ENCODE results near the gene CASKIN1.
"Not testable (repeated sequence)": the region's sequence is repeated elsewhere in the genome, so short reads cannot be mapped to it uniquely, and the experiment has no call there.

CASKIN1 gene

DNA sequence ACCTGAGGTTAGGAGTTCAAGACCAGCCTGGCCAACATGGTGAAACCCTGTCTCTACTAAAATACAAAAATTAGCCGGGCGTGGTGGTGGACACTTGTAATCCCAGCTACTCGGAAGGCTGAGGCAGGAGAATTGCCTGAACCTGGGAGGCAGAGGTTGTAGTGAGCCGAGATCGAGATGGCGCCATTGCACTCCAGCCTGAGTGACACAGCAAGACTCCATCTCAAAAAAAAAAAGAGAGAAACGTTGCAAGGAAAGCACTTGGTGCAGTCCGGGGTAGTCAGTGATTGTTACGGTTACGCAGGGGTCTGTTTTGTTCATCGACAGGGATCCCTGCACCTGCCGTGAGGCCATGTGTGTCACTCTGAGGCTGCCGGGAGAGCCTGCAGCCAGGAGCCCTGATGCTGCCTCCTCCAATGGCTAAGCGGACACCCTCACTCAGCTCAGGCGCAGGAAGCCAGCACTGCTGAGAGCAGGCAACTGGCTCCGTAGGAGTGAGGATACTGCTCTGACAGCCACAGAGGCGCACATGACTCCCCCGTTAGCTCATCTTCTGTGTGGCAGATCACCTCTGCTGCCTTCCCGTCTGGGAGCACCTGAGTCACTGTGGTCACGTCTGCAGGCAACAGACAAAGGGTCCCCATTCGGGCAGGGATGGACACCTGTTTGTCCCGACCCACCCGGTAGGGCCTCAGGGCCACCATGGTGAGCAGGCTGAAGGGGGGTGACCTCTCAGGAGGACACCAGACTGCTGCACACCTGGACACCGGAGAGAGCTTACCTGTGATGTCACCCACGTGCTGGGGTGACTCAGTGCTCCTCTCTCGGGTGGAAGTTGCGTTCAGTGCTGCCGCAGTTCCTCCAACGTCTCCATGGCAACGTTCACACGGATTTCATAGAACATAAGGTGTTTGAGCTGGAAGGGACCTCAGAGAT, 53.2 kb downstream of the CASKIN1 start:
- H3K27me3 ChIP-seq (ENCODE audit: insufficient read depth, low read length, poor library complexity, severe bottlenecking): no peaks in the 10 kb centered on the region
- H3K9me3 ChIP-seq (ENCODE audit: insufficient read depth, low read depth, low read length): no peaks in the 10 kb centered on the region
- no peaks in the 10 kb centered on the region for H3K36me3 ChIP-seq (ENCODE audit: insufficient read depth, low read length)
- TF ChIP-seq, protein P1, sequence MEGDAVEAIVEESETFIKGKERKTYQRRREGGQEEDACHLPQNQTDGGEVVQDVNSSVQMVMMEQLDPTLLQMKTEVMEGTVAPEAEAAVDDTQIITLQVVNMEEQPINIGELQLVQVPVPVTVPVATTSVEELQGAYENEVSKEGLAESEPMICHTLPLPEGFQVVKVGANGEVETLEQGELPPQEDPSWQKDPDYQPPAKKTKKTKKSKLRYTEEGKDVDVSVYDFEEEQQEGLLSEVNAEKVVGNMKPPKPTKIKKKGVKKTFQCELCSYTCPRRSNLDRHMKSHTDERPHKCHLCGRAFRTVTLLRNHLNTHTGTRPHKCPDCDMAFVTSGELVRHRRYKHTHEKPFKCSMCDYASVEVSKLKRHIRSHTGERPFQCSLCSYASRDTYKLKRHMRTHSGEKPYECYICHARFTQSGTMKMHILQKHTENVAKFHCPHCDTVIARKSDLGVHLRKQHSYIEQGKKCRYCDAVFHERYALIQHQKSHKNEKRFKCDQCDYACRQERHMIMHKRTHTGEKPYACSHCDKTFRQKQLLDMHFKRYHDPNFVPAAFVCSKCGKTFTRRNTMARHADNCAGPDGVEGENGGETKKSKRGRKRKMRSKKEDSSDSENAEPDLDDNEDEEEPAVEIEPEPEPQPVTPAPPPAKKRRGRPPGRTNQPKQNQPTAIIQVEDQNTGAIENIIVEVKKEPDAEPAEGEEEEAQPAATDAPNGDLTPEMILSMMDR (conservative IDR thresholded peaks at IDR 0.05; ENCODE audit: low read length): no peak
- TF ChIP-seq EZH2phosphoT487 (IDR thresholded peaks at IDR 0.05; ENCODE audit: borderline replicate concordance): no peak
- H3K4me2 ChIP-seq (ENCODE audit: low read depth, low read length, poor library complexity, severe bottlenecking): no peak overlapping the region
- H4K20me1 ChIP-seq (ENCODE audit: insufficient read depth, low read length, poor library complexity, severe bottlenecking): no peaks in the 10 kb centered on the region
- H3K9me2 ChIP-seq (replicated peaks; ENCODE audit: low read depth, low read length): no peaks in the 10 kb centered on the region
- no peaks in the 10 kb centered on the region for H3K79me2 ChIP-seq (ENCODE audit: insufficient read depth, low read length)
- no peak overlapping the region for H2AFZ ChIP-seq (ENCODE audit: low read length)
- no peaks in the 10 kb centered on the region for H3F3A ChIP-seq (ENCODE audit: low read depth)
- H3K4me3 ChIP-seq (ENCODE audit: low read length, poor library complexity, severe bottlenecking): no peak overlapping the region
- no peak overlapping the region for H3K9ac ChIP-seq (ENCODE audit: low read depth, low read length, poor library complexity, severe bottlenecking)
- no peaks in the 10 kb centered on the region for H3K4me1 ChIP-seq (ENCODE audit: insufficient read depth, low read length, poor library complexity, severe bottlenecking)

DNA sequence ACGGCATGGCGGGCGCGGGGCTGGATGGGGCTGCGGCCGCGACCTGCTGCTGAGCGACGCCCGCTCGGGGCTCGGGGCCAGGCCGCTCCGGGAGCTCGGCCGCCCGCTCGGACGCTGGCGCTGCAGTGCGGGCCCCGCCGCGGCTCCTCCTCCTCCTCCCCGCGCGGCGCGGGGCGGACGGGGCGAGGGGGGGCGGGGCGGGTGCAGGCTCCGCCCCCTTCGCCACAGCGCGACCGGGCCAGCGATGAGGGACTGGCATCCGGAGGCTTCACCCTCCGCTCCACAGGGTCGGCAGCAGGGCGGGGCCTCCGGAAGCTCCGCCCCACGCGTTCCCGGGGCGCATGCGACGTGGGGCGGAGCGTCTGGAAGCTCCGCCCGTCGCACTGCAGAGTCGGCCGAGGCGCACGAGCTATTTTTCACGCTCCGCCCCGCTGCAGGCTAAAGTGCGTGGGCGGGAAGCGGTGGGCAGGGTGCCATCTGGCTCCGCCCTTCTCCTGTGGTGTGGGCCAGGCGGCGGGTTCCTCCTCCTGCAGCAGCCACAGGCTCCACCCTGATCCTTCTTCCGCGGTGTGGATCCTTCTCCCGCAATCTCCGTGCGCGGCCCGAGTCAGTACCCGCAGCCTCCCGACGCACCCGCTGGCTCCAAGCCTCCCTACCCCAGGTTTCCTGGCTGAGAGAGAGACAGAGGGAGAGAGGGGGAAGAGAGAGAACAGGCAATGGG, 60.5 kb downstream of the CASKIN1 start, which contains the start of gene PKD1:
PKD1 (minus strand) TSS at position 129 of the 721 bp plus-strand sequence. CDS start 209 bp downstream, outside the sequence.
- H3K9me3 ChIP-seq (ENCODE audit: insufficient read depth, low read depth, low read length); H4K20me1 ChIP-seq (ENCODE audit: insufficient read depth, low read length, poor library complexity, severe bottlenecking); H3K9me2 ChIP-seq (replicated peaks; ENCODE audit: low read depth, low read length); H3K36me3 ChIP-seq (ENCODE audit: insufficient read depth, low read length); H3K27me3 ChIP-seq (ENCODE audit: insufficient read depth, low read length, poor library complexity, severe bottlenecking); H3K79me2 ChIP-seq (ENCODE audit: insufficient read depth, low read length); H2AFZ ChIP-seq (ENCODE audit: low read length); H3K4me1 ChIP-seq (ENCODE audit: insufficient read depth, low read length, poor library complexity, severe bottlenecking); H3F3A ChIP-seq (ENCODE audit: low read depth): not testable (repeated sequence)
- Histone ChIP-seq H3K9ac (ENCODE audit: low read depth, low read length, poor library complexity, severe bottlenecking) (peak within 1 kb of the TSS; percentile 60), H3K4me2 (ENCODE audit: low read depth, low read length, poor library complexity, severe bottlenecking) (peak within 1 kb of the TSS; percentile 54), H3K4me3 (ENCODE audit: low read length, poor library complexity, severe bottlenecking) (peak within 1 kb of the TSS; percentile 65)

DNA sequence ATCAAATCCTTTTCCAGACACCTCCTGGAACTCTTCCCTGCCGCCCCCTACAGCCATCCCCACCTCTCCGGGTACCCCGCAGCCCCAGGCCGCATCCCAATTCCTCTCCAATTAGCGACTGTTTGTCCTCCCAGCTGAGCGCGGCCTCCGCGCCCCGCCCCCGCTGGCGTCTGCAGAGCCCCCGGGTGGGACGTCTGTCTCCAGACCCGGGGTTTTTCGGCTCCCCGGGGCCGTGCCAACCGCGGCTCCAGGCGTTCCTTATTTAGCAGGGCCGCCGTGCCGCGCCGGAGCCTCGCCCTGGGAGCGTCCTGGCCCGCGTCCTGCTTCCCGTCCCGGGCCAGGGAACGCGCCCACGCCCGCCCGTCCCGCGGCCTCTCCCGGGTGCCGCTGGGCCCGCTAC, 61.3 kb downstream of the CASKIN1 start:
- not testable (repeated sequence) for H3K4me1 ChIP-seq (ENCODE audit: insufficient read depth, low read length, poor library complexity, severe bottlenecking); H3K36me3 ChIP-seq (ENCODE audit: insufficient read depth, low read length); H3K9me2 ChIP-seq (replicated peaks; ENCODE audit: low read depth, low read length); H3K4me2 ChIP-seq (ENCODE audit: low read depth, low read length, poor library complexity, severe bottlenecking); H2AFZ ChIP-seq (ENCODE audit: low read length); H3K9me3 ChIP-seq (ENCODE audit: insufficient read depth, low read depth, low read length); H4K20me1 ChIP-seq (ENCODE audit: insufficient read depth, low read length, poor library complexity, severe bottlenecking); H3K9ac ChIP-seq (ENCODE audit: low read depth, low read length, poor library complexity, severe bottlenecking); H3F3A ChIP-seq (ENCODE audit: low read depth); H3K27me3 ChIP-seq (ENCODE audit: insufficient read depth, low read length, poor library complexity, severe bottlenecking); H3K79me2 ChIP-seq (ENCODE audit: insufficient read depth, low read length)
- peak overlapping the region; percentile 60 for H3K4me3 ChIP-seq (ENCODE audit: low read length, poor library complexity, severe bottlenecking)

DNA sequence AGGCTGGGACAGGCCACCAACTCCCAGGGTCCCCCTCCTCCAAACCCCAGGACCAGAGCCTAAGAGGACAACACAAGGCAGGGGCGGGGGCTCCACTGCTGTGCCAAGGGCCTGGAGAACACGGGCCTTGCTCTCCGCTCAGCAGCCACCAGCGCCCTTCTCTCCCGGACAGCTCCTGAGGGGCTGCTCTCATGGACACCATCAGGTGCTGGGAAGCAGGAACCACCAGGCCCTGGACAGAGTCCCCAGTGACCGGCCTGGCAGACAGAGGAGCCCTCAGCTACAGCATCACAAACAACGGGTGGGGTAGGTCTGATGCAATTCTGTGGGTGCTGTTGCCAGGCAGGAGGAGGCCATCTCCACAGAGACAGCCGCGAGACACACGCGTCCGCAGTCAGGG, 62.6 kb downstream of the CASKIN1 start:
- not testable (repeated sequence) for H3K4me2 ChIP-seq (ENCODE audit: low read depth, low read length, poor library complexity, severe bottlenecking); H3K36me3 ChIP-seq (ENCODE audit: insufficient read depth, low read length); H3K79me2 ChIP-seq (ENCODE audit: insufficient read depth, low read length); H3K9me2 ChIP-seq (replicated peaks; ENCODE audit: low read depth, low read length); H3K4me3 ChIP-seq (ENCODE audit: low read length, poor library complexity, severe bottlenecking); H3F3A ChIP-seq (ENCODE audit: low read depth); H3K27me3 ChIP-seq (ENCODE audit: insufficient read depth, low read length, poor library complexity, severe bottlenecking); H3K9ac ChIP-seq (ENCODE audit: low read depth, low read length, poor library complexity, severe bottlenecking); H3K4me1 ChIP-seq (ENCODE audit: insufficient read depth, low read length, poor library complexity, severe bottlenecking); H2AFZ ChIP-seq (ENCODE audit: low read length); H3K9me3 ChIP-seq (ENCODE audit: insufficient read depth, low read depth, low read length); H4K20me1 ChIP-seq (ENCODE audit: insufficient read depth, low read length, poor library complexity, severe bottlenecking)

DNA sequence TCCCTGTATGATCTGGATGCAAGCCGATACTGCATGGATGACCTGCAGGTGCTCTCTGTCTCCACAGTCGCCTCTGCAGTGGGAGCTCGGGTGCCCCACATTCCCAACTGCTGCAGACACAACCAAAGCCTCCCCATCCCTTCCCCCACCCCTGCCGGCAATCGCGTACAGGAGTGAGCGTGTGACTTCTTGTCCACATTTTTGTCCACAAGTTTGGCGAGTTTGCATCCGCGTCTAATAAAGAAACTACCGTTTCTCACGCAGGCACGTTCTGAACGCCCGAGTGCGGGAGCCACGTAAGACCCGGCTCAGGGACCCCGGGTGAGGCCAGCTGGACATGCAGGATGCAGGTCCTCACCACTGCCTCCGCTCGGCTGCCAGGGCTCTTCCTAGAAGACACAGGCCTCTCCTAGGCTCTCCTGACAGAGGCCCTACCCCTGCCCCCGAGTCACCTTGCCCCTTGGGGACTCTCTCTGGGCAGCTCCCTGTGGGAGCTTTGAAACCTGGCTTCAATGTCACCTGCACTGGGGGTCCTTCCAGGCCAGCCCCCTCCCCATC, 66.4 kb downstream of the CASKIN1 start:
- H3K79me2 ChIP-seq (ENCODE audit: insufficient read depth, low read length); H3K9me2 ChIP-seq (replicated peaks; ENCODE audit: low read depth, low read length); H3K4me1 ChIP-seq (ENCODE audit: insufficient read depth, low read length, poor library complexity, severe bottlenecking); H3K27me3 ChIP-seq (ENCODE audit: insufficient read depth, low read length, poor library complexity, severe bottlenecking); H3K4me2 ChIP-seq (ENCODE audit: low read depth, low read length, poor library complexity, severe bottlenecking); H3F3A ChIP-seq (ENCODE audit: low read depth); H4K20me1 ChIP-seq (ENCODE audit: insufficient read depth, low read length, poor library complexity, severe bottlenecking); H3K9ac ChIP-seq (ENCODE audit: low read depth, low read length, poor library complexity, severe bottlenecking); H2AFZ ChIP-seq (ENCODE audit: low read length); H3K9me3 ChIP-seq (ENCODE audit: insufficient read depth, low read depth, low read length); H3K36me3 ChIP-seq (ENCODE audit: insufficient read depth, low read length); H3K4me3 ChIP-seq (ENCODE audit: low read length, poor library complexity, severe bottlenecking): not testable (repeated sequence)

DNA sequence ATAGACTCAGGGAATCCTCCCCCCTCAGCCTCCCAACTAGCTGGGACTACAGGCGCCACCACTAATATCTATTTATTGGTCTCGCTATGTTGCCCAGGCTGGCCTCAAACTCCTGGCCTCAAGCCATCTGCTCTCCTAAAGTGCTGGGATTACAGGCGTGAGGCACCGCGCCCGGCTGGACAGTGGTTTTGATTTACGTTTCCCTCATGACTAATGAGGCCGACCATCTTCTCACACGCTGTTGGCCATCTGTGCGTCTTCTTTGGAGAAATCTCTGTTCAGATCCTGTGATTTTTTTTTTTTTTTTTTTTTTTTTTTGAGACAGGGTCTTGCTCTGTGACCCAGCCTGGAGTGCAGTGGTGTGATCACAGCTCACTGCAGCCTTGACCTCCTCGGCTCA, 67.2 kb downstream of the CASKIN1 start:
- H3K9ac ChIP-seq (ENCODE audit: low read depth, low read length, poor library complexity, severe bottlenecking); H3K9me2 ChIP-seq (replicated peaks; ENCODE audit: low read depth, low read length); H2AFZ ChIP-seq (ENCODE audit: low read length); H4K20me1 ChIP-seq (ENCODE audit: insufficient read depth, low read length, poor library complexity, severe bottlenecking); H3K4me2 ChIP-seq (ENCODE audit: low read depth, low read length, poor library complexity, severe bottlenecking); H3F3A ChIP-seq (ENCODE audit: low read depth); H3K4me3 ChIP-seq (ENCODE audit: low read length, poor library complexity, severe bottlenecking); H3K79me2 ChIP-seq (ENCODE audit: insufficient read depth, low read length); H3K27me3 ChIP-seq (ENCODE audit: insufficient read depth, low read length, poor library complexity, severe bottlenecking); H3K9me3 ChIP-seq (ENCODE audit: insufficient read depth, low read depth, low read length); H3K36me3 ChIP-seq (ENCODE audit: insufficient read depth, low read length); H3K4me1 ChIP-seq (ENCODE audit: insufficient read depth, low read length, poor library complexity, severe bottlenecking): not testable (repeated sequence)
